Astrocyte (in vitro differentiated cells and primary cell): ENCODE measurements around the gene DMXL1.

Source experiments
- EZH2 ChIP-seq: IDR thresholded peaks from 2 replicates; pipeline ENCODE4 v1.6.1; 2012; ENCODE audit warnings: mild to moderate bottlenecking, low read length, inconsistent platforms; ENCODE audit not compliant: insufficient read depth
- TF ChIP-seq, protein P1 (sequence below): IDR thresholded peaks from 2 replicates; pipeline ENCODE4 v1.5.1; 2011; ENCODE audit warnings: low read depth, mild to moderate bottlenecking, inconsistent platforms, low read length, moderate library complexity; ENCODE audit not compliant: insufficient read depth

DNA sequence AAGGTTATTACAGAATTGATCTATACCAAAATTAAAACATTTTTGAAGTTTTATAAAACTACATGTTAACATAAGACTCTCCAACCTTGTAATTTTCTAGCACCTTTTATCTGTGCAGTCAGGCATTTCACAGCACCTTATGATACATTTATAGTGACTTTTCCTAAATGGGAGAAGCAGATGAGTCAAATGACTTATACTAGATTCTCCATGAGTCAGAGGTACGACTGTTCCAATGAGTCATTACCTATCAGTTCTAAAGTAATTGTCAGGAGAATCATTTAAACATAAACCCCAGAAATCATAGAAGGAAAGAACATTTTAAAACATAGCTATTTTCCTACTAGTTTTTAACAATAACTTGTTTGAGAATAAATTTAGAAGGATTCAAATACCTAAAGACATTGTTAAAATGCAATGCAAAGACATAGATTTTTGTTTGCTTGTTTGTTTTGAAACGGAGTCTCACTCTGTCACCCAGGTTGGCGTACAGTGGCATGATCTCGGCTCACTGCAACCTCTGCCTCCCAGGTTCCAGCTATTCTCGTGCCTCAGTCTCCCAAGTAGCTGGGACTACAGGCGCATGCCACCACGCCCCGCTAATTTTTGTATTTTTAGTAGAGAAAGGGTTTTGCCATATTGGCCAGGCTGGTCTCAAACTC lies 34.7 kb upstream of the DMXL1 start:
- TF ChIP-seq, protein P1, sequence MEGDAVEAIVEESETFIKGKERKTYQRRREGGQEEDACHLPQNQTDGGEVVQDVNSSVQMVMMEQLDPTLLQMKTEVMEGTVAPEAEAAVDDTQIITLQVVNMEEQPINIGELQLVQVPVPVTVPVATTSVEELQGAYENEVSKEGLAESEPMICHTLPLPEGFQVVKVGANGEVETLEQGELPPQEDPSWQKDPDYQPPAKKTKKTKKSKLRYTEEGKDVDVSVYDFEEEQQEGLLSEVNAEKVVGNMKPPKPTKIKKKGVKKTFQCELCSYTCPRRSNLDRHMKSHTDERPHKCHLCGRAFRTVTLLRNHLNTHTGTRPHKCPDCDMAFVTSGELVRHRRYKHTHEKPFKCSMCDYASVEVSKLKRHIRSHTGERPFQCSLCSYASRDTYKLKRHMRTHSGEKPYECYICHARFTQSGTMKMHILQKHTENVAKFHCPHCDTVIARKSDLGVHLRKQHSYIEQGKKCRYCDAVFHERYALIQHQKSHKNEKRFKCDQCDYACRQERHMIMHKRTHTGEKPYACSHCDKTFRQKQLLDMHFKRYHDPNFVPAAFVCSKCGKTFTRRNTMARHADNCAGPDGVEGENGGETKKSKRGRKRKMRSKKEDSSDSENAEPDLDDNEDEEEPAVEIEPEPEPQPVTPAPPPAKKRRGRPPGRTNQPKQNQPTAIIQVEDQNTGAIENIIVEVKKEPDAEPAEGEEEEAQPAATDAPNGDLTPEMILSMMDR = no peak
- TF ChIP-seq EZH2 = no peak
